H1 (cell line): ENCODE measurements around the gene GRID2. TPM values are rescaled to one million over a fixed set of nuclear protein-coding genes. Genes with fewer than 3 reads are reported as not detected.

Experiments used
- CTCF ChIA-PET: fragments of 300-600 bp; sonication (Branson Sonifier 250); formaldehyde crosslinking; loops from one replicate; lab custom pipeline; 2021; ENCODE audit not compliant: partially characterized antibody; lab: Charles Lee
- POLR2A ChIA-PET: fragments of 300-600 bp; sonication (Branson Sonifier 250); formaldehyde crosslinking; loops from one replicate; lab custom pipeline; 2021; ENCODE audit warnings: inconsistent platforms; ENCODE audit not compliant: partially characterized antibody; lab: Charles Lee
- DNase-seq, 2 experiments: peaks; one replicate each; pipeline versions ENCODE4 v3.0.0 to v3.0.0-alpha.2; 2010 to 2022; ENCODE audit warnings: low spot score in 2 of 2, low read depth in 1 of 2, mixed read lengths in 1 of 2
- FAIRE-seq: peaks from 2 replicates; lab custom pipeline; 2011; peaks lifted over from hg19 to GRCh38; lab: Jason Lieb, UNC
- H2AFZ ChIP-seq: 2 replicates; pipeline ENCODE4 v1.8.1; 2012; ENCODE audit warnings: low read length, inconsistent platforms
- H2AK5ac ChIP-seq: 2 replicates; pipeline ENCODE4 v1.6.1; 2013; ENCODE audit warnings: low read depth, low read length
- H2BK120ac ChIP-seq: replicated peaks from 2 replicates; pipeline ENCODE3; 2013; ENCODE audit warnings: low read depth, low read length, inconsistent platforms
- H2BK12ac ChIP-seq: 2 replicates; pipeline ENCODE4 v1.6.1; 2013; ENCODE audit warnings: low read depth, low read length
- H2BK15ac ChIP-seq: 2 replicates; pipeline ENCODE4 v1.6.1; 2013; ENCODE audit warnings: low read length
- H2BK20ac ChIP-seq: 2 replicates; pipeline ENCODE4 v1.6.1; 2013; ENCODE audit warnings: low read length
- H2BK5ac ChIP-seq: 2 replicates; pipeline ENCODE4 v1.6.1; 2013; ENCODE audit warnings: low read depth, low read length
- H3K14ac ChIP-seq: 2 replicates; pipeline ENCODE4 v1.6.1; 2013; ENCODE audit warnings: inconsistent platforms; ENCODE audit not compliant: insufficient read length
- H3K18ac ChIP-seq: 2 replicates; pipeline ENCODE4 v1.6.1; 2013; ENCODE audit warnings: low read length; ENCODE audit errors: extremely low read depth
- H3K23ac ChIP-seq: 2 replicates; pipeline ENCODE4 v1.6.1; 2013; ENCODE audit warnings: inconsistent platforms; ENCODE audit not compliant: insufficient read length
- H3K23me2 ChIP-seq: 2 replicates; pipeline ENCODE4 v1.6.1; 2013; ENCODE audit warnings: low read depth, low read length
- H3K27ac ChIP-seq: 2 replicates; pipeline ENCODE4 v1.6.1; 2011; ENCODE audit warnings: low read depth, low read length, inconsistent platforms
- H3K27me3 ChIP-seq, 4 experiments: replicated peaks in 1 of 4; 1 replicate in 1 of 4; 2 replicates in 3 of 4; pipeline versions ENCODE4 v1.6.1 to v1.8.1; 2011 to 2013; ENCODE audit warnings: low read length in 3 of 4, mild to moderate bottlenecking in 3 of 4, inconsistent platforms in 2 of 4, mixed read lengths in 2 of 4, moderate library complexity in 1 of 4; ENCODE audit not compliant: control insufficient read depth in 3 of 4, insufficient read depth in 3 of 4; ENCODE audit errors: extremely low read depth in 1 of 4
- H3K36me3 ChIP-seq, 4 experiments: 2 replicates each; pipeline versions ENCODE4 v1.6.1 to v1.8.1; 2011 to 2013; ENCODE audit warnings: mild to moderate bottlenecking in 4 of 4, low read length in 3 of 4, moderate library complexity in 2 of 4, control low read depth in 1 of 4, inconsistent platforms in 1 of 4; ENCODE audit not compliant: insufficient read depth in 4 of 4, control insufficient read depth in 2 of 4
- H3K4ac ChIP-seq: replicated peaks from 2 replicates; pipeline ENCODE3; 2013; ENCODE audit warnings: low read length, low read depth, mixed read lengths, inconsistent platforms; ENCODE audit not compliant: insufficient read length
- H3K4me1 ChIP-seq, 4 experiments: replicated peaks in 1 of 4; 1 replicate in 1 of 4; 2 replicates in 3 of 4; pipeline versions ENCODE4 v1.6.1 to v1.8.1; 2011 to 2013; ENCODE audit warnings: low read length in 3 of 4, inconsistent platforms in 2 of 4, mixed read lengths in 1 of 4; ENCODE audit not compliant: insufficient read depth in 4 of 4, control insufficient read depth in 3 of 4
- H3K4me2 ChIP-seq, 2 experiments: 2 replicates each; pipeline versions ENCODE4 v1.6.1 to v1.8.1; 2011 to 2013; ENCODE audit warnings: low read depth in 2 of 2, low read length in 2 of 2, control low read depth in 1 of 2, inconsistent platforms in 1 of 2, mild to moderate bottlenecking in 1 of 2; ENCODE audit not compliant: insufficient read depth in 1 of 2
- H3K4me3 ChIP-seq, 4 experiments: fragments of 200-600, 300-600 bp in 1 of 4; sonication (generic), shearing (Covaris generic), sonication (Bioruptor Twin) in 1 of 4; 2 replicates each; pipeline versions ENCODE4 v1.5.1 to v1.8.1; 2011 to 2016; ENCODE audit warnings: low read length in 4 of 4, low read depth in 3 of 4, control low read depth in 2 of 4, inconsistent platforms in 2 of 4, mild to moderate bottlenecking in 2 of 4, mixed read lengths in 1 of 4, moderate library complexity in 1 of 4; ENCODE audit not compliant: insufficient read depth in 2 of 4; ENCODE audit errors: extremely low read depth in 1 of 4
- H3K56ac ChIP-seq: replicated peaks from 2 replicates; pipeline ENCODE3; 2013; ENCODE audit warnings: low read depth, mild to moderate bottlenecking, mixed read lengths, low read length, inconsistent platforms; ENCODE audit not compliant: insufficient read length
- H3K79me1 ChIP-seq: 2 replicates; pipeline ENCODE4 v1.6.1; 2013; ENCODE audit warnings: low read depth, low read length, control low read depth
- H3K79me2 ChIP-seq, 2 experiments: 2 replicates each; pipeline versions ENCODE4 v1.6.1 to v1.8.1; 2012 to 2013; ENCODE audit warnings: low read length in 2 of 2, mild to moderate bottlenecking in 2 of 2, inconsistent platforms in 1 of 2; ENCODE audit not compliant: insufficient read depth in 2 of 2, control insufficient read depth in 1 of 2
- H3K9ac ChIP-seq, 4 experiments: replicated peaks in 1 of 4; 1 replicate in 1 of 4; 2 replicates in 3 of 4; pipeline versions ENCODE4 v1.6.1 to v1.8.1; 2011 to 2013; ENCODE audit warnings: low read depth in 3 of 4, low read length in 3 of 4, control low read depth in 2 of 4, mild to moderate bottlenecking in 2 of 4, moderate library complexity in 2 of 4, inconsistent platforms in 1 of 4; ENCODE audit errors: extremely low read depth in 1 of 4
- H3K9me3 ChIP-seq, 2 experiments: 2 replicates each; pipeline versions ENCODE4 v1.6.1 to v1.8.1; 2012 to 2013; ENCODE audit warnings: mild to moderate bottlenecking in 2 of 2, moderate library complexity in 2 of 2, control low read depth in 1 of 2, inconsistent platforms in 1 of 2, low read depth in 1 of 2, low read length in 1 of 2, mixed read lengths in 1 of 2; ENCODE audit not compliant: insufficient read depth in 2 of 2
- H4K20me1 ChIP-seq, 2 experiments: replicated peaks in 1 of 2; 2 replicates each; pipeline versions ENCODE3 to v1.8.1; 2011 to 2013; ENCODE audit warnings: inconsistent platforms in 2 of 2, low read length in 2 of 2, mild to moderate bottlenecking in 1 of 2; ENCODE audit not compliant: insufficient read depth in 2 of 2, control insufficient read depth in 1 of 2
- H4K5ac ChIP-seq: 2 replicates; pipeline ENCODE4 v1.6.1; 2013; ENCODE audit warnings: low read length, low read depth, mixed read lengths, inconsistent platforms; ENCODE audit not compliant: insufficient read length
- H4K8ac ChIP-seq: 2 replicates; pipeline ENCODE4 v1.8.0; 2013; ENCODE audit warnings: mild to moderate bottlenecking, moderate library complexity, low read length, inconsistent platforms; ENCODE audit not compliant: insufficient read depth; ENCODE audit errors: extremely low read depth
- H4K91ac ChIP-seq: replicated peaks from 2 replicates; pipeline ENCODE3; 2013; ENCODE audit warnings: low read length, mixed read lengths, inconsistent platforms; ENCODE audit not compliant: insufficient read length
- MAFK ChIP-seq: IDR thresholded peaks from 2 replicates; pipeline ENCODE4 v1.6.1; 2012; ENCODE audit warnings: low read depth, mild to moderate bottlenecking, improper control_type of control experiment, low read length
- NANOG ChIP-seq: IDR thresholded peaks from 2 replicates; pipeline ENCODE4 v1.6.1; 2011; ENCODE audit warnings: low read length, low read depth, mild to moderate bottlenecking, inconsistent platforms; ENCODE audit not compliant: insufficient read depth, poor library complexity, severe bottlenecking
- SP2 ChIP-seq: IDR thresholded peaks from 2 replicates; pipeline ENCODE4 v1.6.1; 2012; ENCODE audit warnings: mild to moderate bottlenecking, low read length, inconsistent platforms
- TAF1 ChIP-seq: IDR thresholded peaks from 2 replicates; pipeline ENCODE4 v1.6.1; 2011; ENCODE audit warnings: mild to moderate bottlenecking, low read depth, low read length
- TBP ChIP-seq: IDR thresholded peaks from 2 replicates; pipeline ENCODE4 v1.6.1; 2011; ENCODE audit warnings: low read depth, low read length, improper control_type of control experiment
- USF2 ChIP-seq: IDR thresholded peaks from 2 replicates; pipeline ENCODE4 v1.6.1; 2011; ENCODE audit warnings: low read length, improper control_type of control experiment
- polyA plus RNA-seq, 7 experiments: library from polyadenylated mRNA; depleted of rRNA in 3 of 7; stranded (reverse) in 5 of 7; unstranded in 2 of 7; fragments of >200 nt in 5 of 7; fragments of 200-250 nt in 2 of 7; gene quantifications; 1 replicate in 5 of 7; 2 replicates in 1 of 7; 4 replicates in 1 of 7; pipeline versions ENCODE4 v1.2.1 to v1.2.3, GENCODE V29; 2011 to 2013; ENCODE audit warnings: missing spikeins in 2 of 7, mixed read lengths in 2 of 7
- total RNA-seq: library from RNA; stranded (reverse); fragmentation: NEBNext Ultra II Directional; extraction: Animal tissue kit (Norgen Biotek cat#: 25700); gene quantifications from 2 replicates; pipeline ENCODE4 v1.2.1, GENCODE V29; 2021

GRID2 gene
- total and polyA plus RNA-seq, 2 of the 8 experiments (the other 6 are each of a cell fraction or from before 2014, with no cell fraction given): 31.1 to 81.9 TPM

- Histone ChIP-seq H3K4me1 (peaks cover 0 to 7% (median 0%) of the 10 kb centered on the region in 4 experiments; a peak in 1 of 7 replicates), H4K5ac (no peak overlapping the region), H2AFZ (no peak overlapping the region), H3K14ac (no peak overlapping the region), H3K79me1 (no peaks in the 10 kb centered on the region), H3K23ac (no peak overlapping the region), H3K18ac (no peak overlapping the region), H3K79me2 (no peaks in the 10 kb centered on the region), H3K27me3 (no peaks in the 10 kb centered on the region), H2BK15ac (no peak overlapping the region), H3K27ac (no peak overlapping the region), H2BK12ac (no peak overlapping the region), H3K9me3 (no peaks in the 10 kb centered on the region), H2BK5ac (no peak overlapping the region), H3K9ac (no peak overlapping the region), H3K4me2 (no peak overlapping the region), H2AK5ac (no peak overlapping the region), H3K4me3 (no peak overlapping the region), H4K20me1 (no peaks in the 10 kb centered on the region), H4K8ac (no peak overlapping the region), H3K23me2 (peaks cover 1% of the 10 kb centered on the region; the same call in 1 of the 2 replicates), H3K36me3 (no peaks in the 10 kb centered on the region), H4K91ac (no peak overlapping the region), H2BK120ac (no peak overlapping the region), H3K56ac (no peak overlapping the region), H3K4ac (no peak overlapping the region), H2BK20ac (no peak overlapping the region)
- no peak for TF ChIP-seq MAFK
- no peak for TF ChIP-seq USF2
- TF ChIP-seq NANOG: no peak
- no peak for TF ChIP-seq TAF1
- no peak for TF ChIP-seq TBP
- TF ChIP-seq SP2: no peak
- DNase-seq (no peak), FAIRE-seq (no peak)
- POLR2A ChIA-PET: interaction anchor here (0.7 kb wide), 1 partner anchor 13 kb away, joined by 3 read pairs; no protein-coding TSS in a partner anchor
- CTCF ChIA-PET: no interaction called here
Measured at GRCh38 chr4:93646233-93646930, 1342.6 kb downstream of the GRID2 start.
